H4 (cell line): ENCODE measurements around the gene TPGS1. TPM values are rescaled to one million over a fixed set of nuclear protein-coding genes. Genes with fewer than 3 reads are reported as not detected.

Source experiments
- total RNA-seq: library from RNA; depleted of rRNA; stranded (reverse); fragments of >200 nt; shearing (Covaris generic); gene quantifications from 2 replicates; pipeline ENCODE4 v1.2.3, GENCODE V29; 2014; rRNA removed

TPGS1 gene
- total RNA-seq, 1 experiment from 2014 or later = 28.3 TPM

Other genes with a start within 250 kb of the TPGS1 start
- 111 and 138 TPM in 2 replicates for gene PLPP2, start 216.1 kb upstream of the TPGS1 start, total RNA-seq
- gene MIER2, start 162.7 kb upstream of the TPGS1 start, total RNA-seq = 2.8 and 5.1 TPM in 2 replicates
- gene C2CD4C, start 98.3 kb upstream of the TPGS1 start, total RNA-seq = 0.78 and 0.93 TPM in 2 replicates
- gene SHC2, start 46.5 kb upstream of the TPGS1 start, total RNA-seq = 1.4 and 2.0 TPM in 2 replicates
- gene MADCAM1, start 11.0 kb upstream of the TPGS1 start, total RNA-seq = not detected in 2 replicates
- 33.2 and 35.7 TPM in 2 replicates for gene CDC34, start 24.3 kb downstream of the TPGS1 start, total RNA-seq
- not detected in 2 replicates for gene GZMM, start 36.6 kb downstream of the TPGS1 start, total RNA-seq
- gene BSG, start 65.1 kb downstream of the TPGS1 start, total RNA-seq = 587 and 617 TPM in 2 replicates
- 4.5 and 4.6 TPM in 2 replicates for gene HCN2, start 82.4 kb downstream of the TPGS1 start, total RNA-seq
- gene POLRMT, start 126.0 kb downstream of the TPGS1 start, total RNA-seq = 19.9 and 21.5 TPM in 2 replicates
- gene FGF22, start 132.4 kb downstream of the TPGS1 start, total RNA-seq = not detected in 2 replicates
- 23.8 and 27.4 TPM in 2 replicates for gene RNF126, start 155.7 kb downstream of the TPGS1 start, total RNA-seq
- 35.6 and 45.6 TPM in 2 replicates for gene FSTL3, start 168.9 kb downstream of the TPGS1 start, total RNA-seq
- gene PRSS57, start 188.0 kb downstream of the TPGS1 start, total RNA-seq = not detected in 2 replicates
- 3.7 and 5.8 TPM in 2 replicates for gene PALM, start 201.4 kb downstream of the TPGS1 start, total RNA-seq
- gene MISP, start 243.6 kb downstream of the TPGS1 start, total RNA-seq = not detected in 2 replicates